ENCODE data around the gene MTCL1.

DNA sequence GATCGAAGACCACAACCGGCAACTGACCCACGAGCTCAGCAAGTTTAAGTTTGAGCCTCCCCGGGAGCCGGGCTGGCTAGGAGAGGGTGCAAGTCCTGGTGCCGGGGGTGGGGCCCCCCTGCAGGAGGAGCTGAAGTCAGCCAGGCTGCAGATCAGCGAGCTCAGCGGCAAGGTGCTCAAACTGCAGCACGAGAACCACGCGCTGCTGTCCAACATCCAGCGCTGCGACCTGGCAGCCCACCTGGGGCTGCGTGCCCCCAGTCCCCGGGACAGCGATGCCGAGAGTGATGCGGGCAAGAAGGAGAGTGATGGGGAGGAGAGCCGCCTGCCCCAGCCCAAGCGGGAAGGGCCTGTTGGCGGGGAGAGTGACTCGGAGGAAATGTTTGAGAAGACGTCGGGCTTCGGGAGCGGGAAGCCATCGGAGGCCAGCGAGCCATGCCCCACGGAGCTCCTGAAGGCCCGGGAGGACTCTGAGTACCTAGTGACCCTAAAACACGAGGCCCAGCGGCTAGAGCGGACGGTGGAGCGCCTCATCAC is 78.7 kb downstream of the MTCL1 start:
- TF ChIP-seq, protein P1, sequence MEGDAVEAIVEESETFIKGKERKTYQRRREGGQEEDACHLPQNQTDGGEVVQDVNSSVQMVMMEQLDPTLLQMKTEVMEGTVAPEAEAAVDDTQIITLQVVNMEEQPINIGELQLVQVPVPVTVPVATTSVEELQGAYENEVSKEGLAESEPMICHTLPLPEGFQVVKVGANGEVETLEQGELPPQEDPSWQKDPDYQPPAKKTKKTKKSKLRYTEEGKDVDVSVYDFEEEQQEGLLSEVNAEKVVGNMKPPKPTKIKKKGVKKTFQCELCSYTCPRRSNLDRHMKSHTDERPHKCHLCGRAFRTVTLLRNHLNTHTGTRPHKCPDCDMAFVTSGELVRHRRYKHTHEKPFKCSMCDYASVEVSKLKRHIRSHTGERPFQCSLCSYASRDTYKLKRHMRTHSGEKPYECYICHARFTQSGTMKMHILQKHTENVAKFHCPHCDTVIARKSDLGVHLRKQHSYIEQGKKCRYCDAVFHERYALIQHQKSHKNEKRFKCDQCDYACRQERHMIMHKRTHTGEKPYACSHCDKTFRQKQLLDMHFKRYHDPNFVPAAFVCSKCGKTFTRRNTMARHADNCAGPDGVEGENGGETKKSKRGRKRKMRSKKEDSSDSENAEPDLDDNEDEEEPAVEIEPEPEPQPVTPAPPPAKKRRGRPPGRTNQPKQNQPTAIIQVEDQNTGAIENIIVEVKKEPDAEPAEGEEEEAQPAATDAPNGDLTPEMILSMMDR (IDR thresholded peaks at IDR 0.05; ENCODE audit: poor library complexity), result no peak
- TF ChIP-seq EZH2phosphoT487 (IDR thresholded peaks at IDR 0.05; ENCODE audit: low read depth, severe bottlenecking, unreplicated experiment), result no peak

All from hepatocyte (in vitro differentiated cells).